Measurements from ENCODE around the gene YBX2.

- TF ChIP-seq CTCF (IDR thresholded peaks at IDR 0.05; ENCODE audit: insufficient read depth, low read length) (no peak), REST (IDR thresholded peaks at IDR 0.05; ENCODE audit: insufficient replicate concordance, low read depth) (no peak), POLR2AphosphoS5 (IDR thresholded peaks at IDR 0.05; ENCODE audit: low read depth) (no peak), GABPA (IDR thresholded peaks at IDR 0.05; ENCODE audit: low read depth) (no peak), SPI1 (IDR thresholded peaks at IDR 0.05; ENCODE audit: borderline replicate concordance, low read depth) (no peak)
Observed at GRCh38 chr17:7343250-7343649, 48.8 kb upstream of the YBX2 start.

Measured in HL-60 (cell line).